ENCODE data around the gene SLC41A3.
"Not testable (repeated sequence)": the region's sequence is repeated elsewhere in the genome, so short reads cannot be mapped to it uniquely, and the experiment has no call there.

SLC41A3 gene

DNA sequence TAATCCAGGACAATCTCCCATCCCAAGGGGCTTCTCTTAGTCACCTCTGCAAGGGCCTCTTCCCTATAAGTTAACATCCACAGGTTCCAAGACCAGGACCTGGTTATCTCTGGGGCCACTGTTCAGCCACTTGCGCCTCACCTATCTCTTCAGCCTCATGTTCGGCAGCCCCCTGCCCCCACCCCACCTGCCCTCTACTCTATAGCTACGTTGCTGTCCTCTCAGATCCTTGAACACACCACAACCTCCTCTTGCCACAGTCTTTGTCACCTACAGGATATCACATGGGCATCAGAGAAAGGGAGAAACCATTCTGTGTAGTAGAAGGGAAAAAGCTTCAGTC, 33.9 kb downstream of the SLC41A3 start:
- no peak overlapping the region for H3K27ac ChIP-seq
- TF ChIP-seq, protein P1, sequence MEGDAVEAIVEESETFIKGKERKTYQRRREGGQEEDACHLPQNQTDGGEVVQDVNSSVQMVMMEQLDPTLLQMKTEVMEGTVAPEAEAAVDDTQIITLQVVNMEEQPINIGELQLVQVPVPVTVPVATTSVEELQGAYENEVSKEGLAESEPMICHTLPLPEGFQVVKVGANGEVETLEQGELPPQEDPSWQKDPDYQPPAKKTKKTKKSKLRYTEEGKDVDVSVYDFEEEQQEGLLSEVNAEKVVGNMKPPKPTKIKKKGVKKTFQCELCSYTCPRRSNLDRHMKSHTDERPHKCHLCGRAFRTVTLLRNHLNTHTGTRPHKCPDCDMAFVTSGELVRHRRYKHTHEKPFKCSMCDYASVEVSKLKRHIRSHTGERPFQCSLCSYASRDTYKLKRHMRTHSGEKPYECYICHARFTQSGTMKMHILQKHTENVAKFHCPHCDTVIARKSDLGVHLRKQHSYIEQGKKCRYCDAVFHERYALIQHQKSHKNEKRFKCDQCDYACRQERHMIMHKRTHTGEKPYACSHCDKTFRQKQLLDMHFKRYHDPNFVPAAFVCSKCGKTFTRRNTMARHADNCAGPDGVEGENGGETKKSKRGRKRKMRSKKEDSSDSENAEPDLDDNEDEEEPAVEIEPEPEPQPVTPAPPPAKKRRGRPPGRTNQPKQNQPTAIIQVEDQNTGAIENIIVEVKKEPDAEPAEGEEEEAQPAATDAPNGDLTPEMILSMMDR (conservative IDR thresholded peaks at IDR 0.05): no peak

DNA sequence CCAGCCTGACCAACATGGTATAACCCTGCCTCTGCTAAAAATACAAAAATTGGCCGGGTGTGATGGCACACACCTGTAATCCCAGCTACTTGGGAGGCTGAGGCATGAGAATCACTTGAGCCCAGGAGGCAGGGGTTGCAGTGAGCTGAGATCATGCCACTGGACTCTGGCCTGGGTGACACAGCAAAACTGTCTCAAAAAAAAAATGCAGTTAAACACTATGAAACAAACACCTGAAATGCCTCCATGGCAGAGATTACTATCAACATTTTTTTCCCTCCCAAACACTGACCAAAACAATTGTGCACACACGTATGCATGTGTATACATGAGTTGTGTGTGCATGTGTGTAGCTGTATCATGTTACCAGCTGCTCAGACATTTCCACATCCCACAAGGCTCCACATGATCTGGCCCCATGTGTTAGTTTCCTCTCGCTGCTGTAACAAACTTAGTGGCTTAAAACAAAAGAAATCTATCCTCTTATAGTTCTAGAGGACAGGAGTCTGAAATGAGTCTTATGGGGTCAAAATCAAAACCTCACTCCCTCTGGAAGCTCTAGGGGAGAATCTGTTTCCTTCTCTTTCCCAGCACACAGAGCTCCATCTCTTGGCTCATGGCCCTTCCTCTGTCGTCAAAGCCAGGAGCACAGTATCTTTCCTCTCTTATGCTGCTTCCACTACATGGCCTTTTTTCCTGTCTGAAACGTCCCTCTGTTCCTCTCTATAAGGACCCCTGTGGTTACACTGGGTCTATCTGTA, 34.5 kb downstream of the SLC41A3 start:
- TF ChIP-seq, protein P1 (conservative IDR thresholded peaks at IDR 0.05): no peak

DNA sequence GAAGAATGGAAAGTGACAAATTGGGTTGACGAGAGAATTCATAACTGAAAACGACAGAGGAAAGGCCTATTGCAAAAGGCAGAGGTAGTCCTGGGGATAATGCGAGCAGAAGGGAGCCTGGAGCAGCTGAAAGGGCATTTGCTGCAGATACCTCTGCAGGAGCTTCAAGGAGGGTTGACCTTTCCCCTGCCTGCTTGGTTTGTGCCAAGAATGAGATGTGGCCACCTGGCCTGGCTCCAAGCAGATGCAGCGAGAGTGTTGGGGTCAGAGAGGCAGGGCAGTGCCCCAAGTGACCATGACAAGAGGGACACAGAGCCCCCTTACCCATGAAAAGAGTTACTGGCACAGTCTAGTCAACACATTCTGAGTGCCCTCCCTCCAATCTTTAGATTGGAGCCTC, 43.5 kb downstream of the SLC41A3 start:
- TF ChIP-seq, protein P1 (conservative IDR thresholded peaks at IDR 0.05): no peak
- H3K27ac ChIP-seq: no peak overlapping the region

More for the DNA sequence above, 34.5 kb downstream of the SLC41A3 start:
- no peak overlapping the region for H3K27ac ChIP-seq

DNA sequence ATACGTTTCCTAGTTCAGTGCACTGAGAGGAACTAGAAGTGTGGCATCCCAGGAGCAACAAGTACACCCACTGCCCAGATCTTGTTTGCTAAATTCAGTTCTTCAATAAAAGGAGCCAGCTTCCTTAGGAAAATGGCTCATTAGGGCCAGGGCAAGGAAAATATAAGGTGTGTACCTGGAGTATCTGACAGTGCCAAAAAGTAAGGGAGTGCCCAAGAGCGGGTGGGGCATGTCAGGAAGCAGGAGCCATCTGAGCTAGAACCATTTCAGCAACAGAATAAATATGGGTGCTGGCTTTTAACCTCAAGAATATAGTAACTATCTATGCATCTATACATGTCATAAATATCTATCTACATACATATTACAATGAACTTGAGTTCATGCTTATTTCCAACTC, 44.1 kb downstream of the SLC41A3 start:
- no peak overlapping the region for H3K27ac ChIP-seq
- TF ChIP-seq, protein P1 (conservative IDR thresholded peaks at IDR 0.05): no peak

DNA sequence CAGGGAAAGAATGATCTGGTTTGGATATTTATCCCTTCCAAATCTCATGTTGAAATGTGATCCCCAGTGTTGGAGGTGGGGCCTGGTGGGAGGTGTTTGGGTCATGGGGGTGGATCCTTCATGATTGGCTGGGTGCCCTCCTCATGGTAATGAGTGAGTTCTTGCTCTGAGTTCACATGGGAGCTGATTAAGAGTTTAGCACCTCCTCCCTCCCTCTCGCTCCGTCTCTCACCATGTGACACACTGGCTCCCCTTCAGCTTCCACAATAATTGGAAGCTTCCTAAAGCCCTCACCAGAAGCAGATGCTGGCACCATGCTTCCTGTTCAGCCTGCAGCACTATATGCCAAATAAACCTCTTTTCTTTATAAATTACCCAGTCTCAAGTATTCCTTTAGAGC, 45.1 kb downstream of the SLC41A3 start:
- not testable (repeated sequence) for H3K27ac ChIP-seq

DNA sequence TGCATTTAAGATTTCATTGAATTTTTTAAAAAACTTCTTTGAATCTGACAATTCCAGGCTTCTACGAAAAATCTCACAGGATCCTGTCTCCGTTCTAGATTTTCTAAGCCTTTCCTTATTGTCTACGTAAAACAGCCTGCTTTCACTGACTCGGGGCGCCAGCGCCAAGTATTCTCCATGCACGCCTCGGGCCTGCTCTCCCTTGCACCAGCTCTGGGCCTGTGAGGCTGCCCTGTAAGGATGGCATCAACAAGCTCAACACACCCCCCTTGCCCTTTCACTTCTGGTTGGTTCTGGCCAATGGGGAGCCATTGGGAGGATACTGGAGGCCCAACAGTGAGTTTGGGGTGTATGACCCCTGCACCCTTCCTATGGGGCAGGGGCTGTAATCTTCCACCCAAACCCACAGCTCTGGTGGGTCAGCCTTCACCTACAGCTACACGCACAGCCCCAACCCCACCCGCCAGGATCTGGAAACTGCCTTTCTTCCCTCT, 47.8 kb downstream of the SLC41A3 start:
- H3K27ac ChIP-seq: no peak overlapping the region
- TF ChIP-seq, protein P1 (conservative IDR thresholded peaks at IDR 0.05): no peak

DNA sequence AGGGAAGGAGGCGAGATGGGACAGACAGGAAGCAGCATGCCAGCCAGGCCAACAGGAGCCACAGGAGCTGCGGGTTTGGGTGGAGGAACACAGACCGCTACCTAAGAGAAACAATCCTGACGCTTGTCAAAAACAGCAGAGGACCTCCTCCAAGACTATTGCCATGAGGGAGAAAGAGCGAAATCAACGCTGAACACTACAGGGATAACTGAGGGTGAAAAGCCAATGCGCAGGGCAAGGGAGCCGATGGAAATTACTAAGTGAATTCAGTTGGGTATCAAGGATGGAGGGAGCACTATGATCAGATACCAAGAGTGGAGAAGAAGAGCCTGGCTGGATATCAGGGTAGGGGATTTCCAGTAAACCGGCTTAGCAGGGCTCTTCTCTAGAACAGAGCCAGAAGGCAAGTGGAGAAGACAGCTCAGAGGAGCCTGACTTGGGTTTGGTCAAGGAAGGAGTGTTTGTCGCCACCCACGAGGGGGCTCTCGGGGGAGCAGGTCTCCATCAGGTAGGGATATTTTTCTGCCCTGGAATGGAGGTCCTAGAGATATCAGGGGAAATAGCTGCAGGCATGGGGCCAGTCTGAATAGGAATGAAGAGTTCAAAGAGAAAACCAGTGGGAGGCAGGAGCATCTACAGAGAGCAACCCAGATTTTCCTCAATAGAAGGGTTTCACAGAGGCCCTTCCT, 48.4 kb downstream of the SLC41A3 start:
- TF ChIP-seq, protein P1 (conservative IDR thresholded peaks at IDR 0.05): no peak
- no peak overlapping the region for H3K27ac ChIP-seq
